ENCODE data around the gene KNDC1.

- no peak for TF ChIP-seq CTCF (IDR thresholded peaks at IDR 0.05; ENCODE audit: low read length)
- TF ChIP-seq EZH2 (IDR thresholded peaks at IDR 0.05; ENCODE audit: borderline replicate concordance, low read length): no peak
These were observed 44.0 kb upstream of the KNDC1 start for GRCh38 chr10:133115976-133116375.
